Activated naive CD4-positive, alpha-beta T cell treated with anti-CD3 and anti-CD28 coated beads for 36 hours (primary cell): Measurements from ENCODE around the gene ADARB1. TPM values are rescaled to one million over a fixed set of nuclear protein-coding genes. Genes with fewer than 3 reads are reported as not detected.

Source experiments
- CTCF ChIA-PET: fragments of 350-600 bp; sonication (Branson Sonifier 250); formaldehyde crosslinking; loops from one replicate; lab custom pipeline; 2021; ENCODE audit warnings: antibody characterized with exemption; lab: Charles Lee
- DNase-seq: peaks from one replicate; pipeline ENCODE4 v3.0.0-alpha.2; 2020
- H3K27ac Mint-ChIP-seq: one replicate; pipeline ENCODE4 v1.8.0; 2021; ENCODE audit warnings: mild to moderate bottlenecking, mixed read lengths
- H3K27me3 Mint-ChIP-seq: one replicate; pipeline ENCODE4 v1.8.0; 2021; ENCODE audit warnings: low read depth, mixed read lengths
- H3K36me3 Mint-ChIP-seq: one replicate; pipeline ENCODE4 v1.8.0; 2021; ENCODE audit warnings: low read depth, mixed read lengths
- H3K4me1 Mint-ChIP-seq: one replicate; pipeline ENCODE4 v1.8.0; 2021; ENCODE audit warnings: low read depth, mixed read lengths
- H3K4me3 Mint-ChIP-seq: one replicate; pipeline ENCODE4 v1.8.0; 2021; ENCODE audit warnings: mild to moderate bottlenecking, moderate library complexity, mixed read lengths
- H3K9me3 Mint-ChIP-seq: one replicate; pipeline ENCODE4 v1.8.0; 2021; ENCODE audit warnings: mixed read lengths
- intact Hi-C: fragments of 100-400 bp; cut with micrococcal nuclease; formaldehyde crosslinking; loops from one replicate; pipeline ENCODE4 v1.15.1; 2023
- total RNA-seq, 2 experiments: library from RNA; stranded (reverse); gene quantifications; one replicate each; pipeline ENCODE4 v1.2.3, GENCODE V29; 2021

ADARB1 gene
- total RNA-seq, 2 experiments from 2014 or later = 30.1 to 33.3 TPM

- Mint-ChIP-seq H3K27me3 (no peaks in the 10 kb centered on the region), H3K27ac (peak overlapping the region; percentile 37), H3K4me1 (peaks cover 72% of the 10 kb centered on the region), H3K4me3 (peak overlapping the region; percentile 54), H3K36me3 (no peaks in the 10 kb centered on the region), H3K9me3 (peaks cover 1% of the 10 kb centered on the region)
- intact Hi-C loops = loop anchor here (1.0 kb wide), 1 partner anchor 30 kb away; no protein-coding TSS in a partner anchor
- peak; percentile 43 for DNase-seq
- CTCF ChIA-PET = interaction anchor here (0.9 kb wide), 1 partner anchor 19 kb away, joined by 4 read pairs; no protein-coding TSS in a partner anchor
These were observed 34.7 kb downstream of the ADARB1 start for GRCh38 chr21:45108808-45109781.

GRCh38 chr21:45109831-45110492 is 35.6 kb downstream of the ADARB1 start:
- peak; percentile 72 for DNase-seq
- intact Hi-C loops = loop anchor here (1.0 kb wide), 1 partner anchor 31 kb away; no protein-coding TSS in a partner anchor
- Mint-ChIP-seq H3K27ac (peak overlapping the region; percentile 78), H3K9me3 (peaks cover 1% of the 10 kb centered on the region), H3K4me1 (peaks cover 68% of the 10 kb centered on the region), H3K27me3 (no peaks in the 10 kb centered on the region), H3K4me3 (peak overlapping the region; percentile 54), H3K36me3 (no peaks in the 10 kb centered on the region)
- CTCF ChIA-PET = interaction anchor here (0.9 kb wide), 1 partner anchor 18 kb away, joined by 4 read pairs; no protein-coding TSS in a partner anchor

- H3K27ac Mint-ChIP-seq = no peak overlapping the region
- H3K4me1 Mint-ChIP-seq = peaks cover 61% of the 10 kb centered on the region
- H3K36me3 Mint-ChIP-seq = no peaks in the 10 kb centered on the region
- no peaks in the 10 kb centered on the region for H3K27me3 Mint-ChIP-seq
- no peak for DNase-seq
- CTCF ChIA-PET = interaction anchor here (0.7 to 1.0 kb wide), 2 partner anchors 20 to 27 kb away, joined by 3 read pairs; no protein-coding TSS in a partner anchor
- H3K4me3 Mint-ChIP-seq = no peak overlapping the region
- H3K9me3 Mint-ChIP-seq = peaks cover 1% of the 10 kb centered on the region
- intact Hi-C loops = no loop called here
These were observed 36.7 kb downstream of the ADARB1 start for GRCh38 chr21:45110873-45111624.

- Mint-ChIP-seq H3K4me1 (peaks cover 59% of the 10 kb centered on the region), H3K27me3 (no peaks in the 10 kb centered on the region), H3K9me3 (peaks cover 1% of the 10 kb centered on the region), H3K27ac (peak overlapping the region; percentile 26), H3K36me3 (no peaks in the 10 kb centered on the region), H3K4me3 (no peak overlapping the region)
- intact Hi-C loops = no loop called here
- DNase-seq = no peak
- CTCF ChIA-PET = interaction anchor here (0.9 to 1.1 kb wide), 3 partner anchors 13 to 26 kb away, joined by 3 read pairs; no protein-coding TSS in a partner anchor
These were observed 37.3 kb downstream of the ADARB1 start for GRCh38 chr21:45111703-45112102.

- Mint-ChIP-seq H3K27me3 (no peaks in the 10 kb centered on the region), H3K4me3 (no peak overlapping the region), H3K4me1 (peaks cover 62% of the 10 kb centered on the region), H3K36me3 (no peaks in the 10 kb centered on the region), H3K27ac (peak overlapping the region; percentile 50), H3K9me3 (peaks cover 1% of the 10 kb centered on the region)
- intact Hi-C loops = no loop called here
- peak; percentile 31 for DNase-seq
- CTCF ChIA-PET = interaction anchor here (0.9 to 1.1 kb wide), 2 partner anchors 13 to 26 kb away, joined by 3 read pairs; no protein-coding TSS in a partner anchor
These were observed 38.0 kb downstream of the ADARB1 start for GRCh38 chr21:45112371-45112770.

- intact Hi-C loops = no loop called here
- Mint-ChIP-seq H3K4me3 (no peak overlapping the region), H3K4me1 (peaks cover 59% of the 10 kb centered on the region), H3K9me3 (no peaks in the 10 kb centered on the region), H3K27ac (no peak overlapping the region), H3K27me3 (no peaks in the 10 kb centered on the region), H3K36me3 (no peaks in the 10 kb centered on the region)
- CTCF ChIA-PET = interaction anchor here (0.6 to 8.8 kb wide), 4 partner anchors 11 to 33 kb away, joined by 3 to 45 read pairs (median 6); no protein-coding TSS in a partner anchor
- no peak for DNase-seq
These were observed 39.2 kb downstream of the ADARB1 start for GRCh38 chr21:45113543-45113942.

GRCh38 chr21:45114072-45114471 is 39.7 kb downstream of the ADARB1 start:
- Mint-ChIP-seq H3K27me3 (no peaks in the 10 kb centered on the region), H3K36me3 (no peaks in the 10 kb centered on the region), H3K27ac (no peak overlapping the region), H3K4me3 (no peak overlapping the region), H3K4me1 (peaks cover 53% of the 10 kb centered on the region), H3K9me3 (no peaks in the 10 kb centered on the region)
- DNase-seq = no peak
- CTCF ChIA-PET = interaction anchor here (1.2 to 8.8 kb wide), 3 partner anchors 12 to 24 kb away, joined by 4 to 45 read pairs (median 9); no protein-coding TSS in a partner anchor
- intact Hi-C loops = no loop called here

GRCh38 chr21:45114475-45114874 is 40.1 kb downstream of the ADARB1 start:
- Mint-ChIP-seq H3K4me3 (no peak overlapping the region), H3K27me3 (no peaks in the 10 kb centered on the region), H3K36me3 (no peaks in the 10 kb centered on the region), H3K9me3 (no peaks in the 10 kb centered on the region), H3K4me1 (peaks cover 49% of the 10 kb centered on the region), H3K27ac (no peak overlapping the region)
- CTCF ChIA-PET = interaction anchor here (2.2 to 8.8 kb wide), 2 partner anchors 12 to 15 kb away, joined by 9 to 45 read pairs; no protein-coding TSS in a partner anchor
- DNase-seq = no peak
- intact Hi-C loops = no loop called here

GRCh38 chr21:45115141-45115540 is 40.8 kb downstream of the ADARB1 start:
- Mint-ChIP-seq H3K4me1 (peaks cover 43% of the 10 kb centered on the region), H3K4me3 (no peak overlapping the region), H3K36me3 (no peaks in the 10 kb centered on the region), H3K9me3 (no peaks in the 10 kb centered on the region), H3K27me3 (no peaks in the 10 kb centered on the region), H3K27ac (no peak overlapping the region)
- intact Hi-C loops = no loop called here
- no peak for DNase-seq
- CTCF ChIA-PET = interaction anchor here (1.5 to 8.8 kb wide), 3 partner anchors 13 to 16 kb away, joined by 5 to 45 read pairs (median 9); no protein-coding TSS in a partner anchor

- Mint-ChIP-seq H3K4me3 (no peak overlapping the region), H3K4me1 (peaks cover 36% of the 10 kb centered on the region), H3K27ac (no peak overlapping the region), H3K9me3 (no peaks in the 10 kb centered on the region), H3K36me3 (no peaks in the 10 kb centered on the region), H3K27me3 (no peaks in the 10 kb centered on the region)
- no peak for DNase-seq
- intact Hi-C loops = no loop called here
- CTCF ChIA-PET = interaction anchor here (1.5 to 8.8 kb wide), 2 partner anchors 13 to 17 kb away, joined by 5 to 45 read pairs; no protein-coding TSS in a partner anchor
These were observed 41.7 kb downstream of the ADARB1 start for GRCh38 chr21:45116066-45116465.

GRCh38 chr21:45117314-45117713 is 42.9 kb downstream of the ADARB1 start:
- intact Hi-C loops = no loop called here

More at GRCh38 chr21:45117314-45117713, 42.9 kb downstream of the ADARB1 start:
- H3K27ac Mint-ChIP-seq = peak overlapping the region; percentile 37
- CTCF ChIA-PET = interaction anchor here (0.6 to 8.8 kb wide), 4 partner anchors 10 to 28 kb away, joined by 3 to 45 read pairs (median 4); no protein-coding TSS in a partner anchor
- H3K36me3 Mint-ChIP-seq = no peaks in the 10 kb centered on the region
- H3K4me1 Mint-ChIP-seq = peaks cover 24% of the 10 kb centered on the region
- H3K4me3 Mint-ChIP-seq = no peak overlapping the region
- DNase-seq = no peak
- no peaks in the 10 kb centered on the region for H3K27me3 Mint-ChIP-seq
- H3K9me3 Mint-ChIP-seq = no peaks in the 10 kb centered on the region
